Fibroblast of pulmonary artery (primary cell): ENCODE data around the gene SOSTDC1.
"Not testable (repeated sequence)": the region's sequence is repeated elsewhere in the genome, so short reads cannot be mapped to it uniquely, and the experiment has no call there.

Experiments used
- DNase-seq: peaks from one replicate; pipeline ENCODE4 v3.0.0-alpha.2; 2010; ENCODE audit warnings: low read depth
- H3K4me3 ChIP-seq: replicated peaks from 2 replicates; pipeline ENCODE4 v1.5.1; 2011; ENCODE audit warnings: low read depth, mild to moderate bottlenecking, control low read depth, low read length, moderate library complexity
- TF ChIP-seq, protein P1 (sequence below): IDR thresholded peaks from 2 replicates; pipeline ENCODE4 v1.5.1; 2011; ENCODE audit warnings: mild to moderate bottlenecking, control low read depth, low read length, inconsistent platforms; ENCODE audit errors: missing control alignments

The SOSTDC1 gene, protein sequence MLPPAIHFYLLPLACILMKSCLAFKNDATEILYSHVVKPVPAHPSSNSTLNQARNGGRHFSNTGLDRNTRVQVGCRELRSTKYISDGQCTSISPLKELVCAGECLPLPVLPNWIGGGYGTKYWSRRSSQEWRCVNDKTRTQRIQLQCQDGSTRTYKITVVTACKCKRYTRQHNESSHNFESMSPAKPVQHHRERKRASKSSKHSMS

DNA sequence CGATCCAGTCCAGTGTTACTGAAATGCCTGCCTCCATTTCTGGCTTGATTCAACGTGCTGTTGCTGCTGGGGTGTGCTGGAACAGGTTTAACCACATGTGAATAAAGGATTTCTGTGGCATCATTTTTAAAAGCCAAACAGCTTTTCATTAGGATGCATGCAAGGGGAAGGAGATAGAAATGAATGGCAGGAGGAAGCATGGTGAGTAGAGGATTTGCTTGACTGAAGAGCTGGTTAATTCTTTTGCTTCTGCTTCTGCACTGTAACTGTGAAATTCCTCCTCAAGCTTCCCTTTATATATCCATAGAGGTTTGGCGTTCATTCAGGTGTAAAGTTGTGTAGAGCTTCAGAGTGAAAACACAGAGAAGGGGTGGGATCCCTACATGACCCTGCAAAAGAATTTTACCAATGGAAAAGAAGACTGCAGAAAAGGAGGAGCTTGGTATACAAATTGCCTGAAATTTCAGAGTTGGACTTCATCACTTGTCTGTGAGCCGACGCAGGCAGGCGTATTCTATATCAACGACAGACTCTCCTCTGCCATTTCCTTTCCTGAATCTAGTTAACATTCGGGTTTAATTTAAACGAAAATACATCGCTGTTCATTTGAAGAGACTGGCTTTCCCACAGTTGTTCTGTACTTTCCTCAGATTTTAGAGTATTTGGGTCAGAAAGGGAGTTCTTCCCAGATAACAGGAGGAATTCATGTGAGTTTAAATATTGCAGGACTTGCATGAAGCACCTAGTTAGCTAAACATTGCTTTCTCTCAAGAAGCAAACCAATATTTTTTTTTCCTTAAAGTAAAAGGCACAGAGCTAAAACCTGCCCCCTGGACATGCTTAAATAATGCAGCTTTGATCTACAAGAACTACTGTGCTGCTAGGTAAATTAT lies at the start of gene SOSTDC1:
Gene SOSTDC1, minus strand, starts transcription at position 270 of the 893 bp plus-strand sequence. Its CDS starts 70 bp downstream, at position 200.
- H3K4me3 ChIP-seq = peak within 1 kb of the TSS; percentile 26
- TF ChIP-seq, protein P1, sequence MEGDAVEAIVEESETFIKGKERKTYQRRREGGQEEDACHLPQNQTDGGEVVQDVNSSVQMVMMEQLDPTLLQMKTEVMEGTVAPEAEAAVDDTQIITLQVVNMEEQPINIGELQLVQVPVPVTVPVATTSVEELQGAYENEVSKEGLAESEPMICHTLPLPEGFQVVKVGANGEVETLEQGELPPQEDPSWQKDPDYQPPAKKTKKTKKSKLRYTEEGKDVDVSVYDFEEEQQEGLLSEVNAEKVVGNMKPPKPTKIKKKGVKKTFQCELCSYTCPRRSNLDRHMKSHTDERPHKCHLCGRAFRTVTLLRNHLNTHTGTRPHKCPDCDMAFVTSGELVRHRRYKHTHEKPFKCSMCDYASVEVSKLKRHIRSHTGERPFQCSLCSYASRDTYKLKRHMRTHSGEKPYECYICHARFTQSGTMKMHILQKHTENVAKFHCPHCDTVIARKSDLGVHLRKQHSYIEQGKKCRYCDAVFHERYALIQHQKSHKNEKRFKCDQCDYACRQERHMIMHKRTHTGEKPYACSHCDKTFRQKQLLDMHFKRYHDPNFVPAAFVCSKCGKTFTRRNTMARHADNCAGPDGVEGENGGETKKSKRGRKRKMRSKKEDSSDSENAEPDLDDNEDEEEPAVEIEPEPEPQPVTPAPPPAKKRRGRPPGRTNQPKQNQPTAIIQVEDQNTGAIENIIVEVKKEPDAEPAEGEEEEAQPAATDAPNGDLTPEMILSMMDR = no peak
- peak; percentile 8 for DNase-seq

DNA sequence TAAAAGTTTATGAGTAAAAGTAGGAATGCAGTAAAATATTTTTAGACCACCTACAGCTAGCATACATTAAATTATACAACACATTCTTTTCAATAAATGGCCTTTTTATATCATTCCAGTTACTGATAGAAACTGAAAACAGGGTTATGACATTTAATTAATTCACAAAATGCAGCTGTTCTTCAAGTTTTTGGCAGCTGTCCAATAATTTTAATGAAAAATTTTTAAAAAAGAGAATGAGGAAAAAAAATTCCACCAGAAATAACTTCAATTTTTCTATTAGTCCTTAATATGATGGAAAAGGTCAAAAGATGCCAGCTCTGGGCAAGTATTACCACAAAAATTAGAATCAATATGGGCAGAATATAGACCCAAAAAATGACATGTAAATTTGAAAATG lies 49.2 kb upstream of the SOSTDC1 start:
- no peak overlapping the region for H3K4me3 ChIP-seq
- DNase-seq = no peak
- TF ChIP-seq, protein P1 = no peak

DNA sequence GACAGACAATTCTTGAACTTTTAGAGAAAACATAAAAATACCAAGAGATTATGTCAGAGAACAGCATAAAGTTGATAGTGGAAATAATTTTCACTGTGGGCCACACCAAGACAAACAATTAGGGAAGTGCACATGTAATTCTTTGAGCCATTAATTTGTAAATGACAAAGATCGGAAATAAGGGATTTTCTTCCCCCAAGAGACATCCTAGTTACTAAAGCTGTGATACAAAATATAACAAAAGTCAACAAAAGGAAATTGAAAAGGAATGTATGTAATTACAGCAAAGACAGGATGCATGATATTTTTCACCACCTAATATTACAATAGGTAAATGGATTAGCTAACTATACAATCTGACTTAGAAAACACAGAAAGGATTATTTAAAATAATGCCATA lies 48.7 kb upstream of the SOSTDC1 start:
- TF ChIP-seq, protein P1 = no peak
- H3K4me3 ChIP-seq = no peak overlapping the region
- DNase-seq = no peak

DNA sequence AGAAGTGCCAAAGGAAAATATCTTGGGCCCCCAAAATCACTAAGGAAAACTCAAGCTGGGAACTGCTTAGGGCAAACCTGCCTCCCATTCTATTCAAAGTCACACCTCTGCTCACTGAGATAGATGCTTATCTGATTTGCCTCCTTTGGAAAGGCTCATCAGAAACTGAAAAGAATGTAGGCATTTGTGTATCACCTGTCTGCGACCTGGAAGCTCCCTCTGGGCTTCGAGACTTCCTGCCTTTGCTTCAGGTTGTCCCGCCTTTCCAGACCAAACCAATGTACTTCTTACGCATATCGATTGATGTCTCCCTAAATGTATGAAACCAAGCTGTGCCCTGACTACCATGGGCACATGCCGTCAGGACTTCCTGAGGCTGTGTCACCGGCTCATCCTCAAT lies 46.6 kb upstream of the SOSTDC1 start:
- H3K4me3 ChIP-seq = no peak overlapping the region
- TF ChIP-seq, protein P1 = no peak
- no peak for DNase-seq

DNA sequence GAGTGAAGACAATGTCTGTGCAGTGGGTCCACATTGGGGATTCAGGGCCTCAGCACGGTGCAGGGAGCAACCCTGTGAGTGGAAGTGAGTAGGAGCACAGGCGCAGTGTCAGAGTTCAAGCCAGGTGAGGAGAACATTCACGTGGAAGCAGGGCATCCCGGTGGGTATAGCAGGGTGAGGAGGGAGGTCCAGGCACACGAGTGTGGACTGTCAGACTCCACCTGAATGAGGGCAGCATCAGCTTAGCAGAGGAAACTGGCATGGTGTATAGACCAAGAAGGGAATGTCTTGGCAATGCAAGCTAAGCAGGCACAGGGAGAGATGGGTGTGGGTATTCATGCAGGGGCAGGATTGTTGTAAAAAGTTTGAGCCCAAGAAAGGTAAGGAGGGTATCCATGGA lies 45.8 kb upstream of the SOSTDC1 start:
- no peak overlapping the region for H3K4me3 ChIP-seq
- TF ChIP-seq, protein P1 = no peak
- DNase-seq = no peak

DNA sequence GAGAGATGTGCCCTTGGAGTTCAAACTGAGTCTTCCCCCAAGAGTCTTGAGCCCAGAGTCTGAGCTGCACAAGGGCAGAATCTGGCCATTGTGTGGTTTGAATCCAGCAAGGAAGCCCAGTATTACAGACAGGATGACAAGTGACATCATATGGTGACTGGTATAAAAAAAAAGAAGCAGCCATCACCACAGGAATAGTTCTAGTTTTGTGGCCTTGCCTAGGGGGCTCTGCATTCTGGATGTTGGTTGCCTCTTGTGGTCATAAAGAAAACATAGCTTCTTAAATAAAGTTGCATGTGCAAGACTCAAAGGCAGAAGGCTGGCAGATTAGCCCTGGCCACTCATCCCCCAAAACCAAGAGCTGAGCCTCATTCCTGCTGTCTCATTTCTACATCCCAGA lies 44.3 kb upstream of the SOSTDC1 start:
- H3K4me3 ChIP-seq = no peak overlapping the region
- TF ChIP-seq, protein P1 = no peak
- no peak for DNase-seq

DNA sequence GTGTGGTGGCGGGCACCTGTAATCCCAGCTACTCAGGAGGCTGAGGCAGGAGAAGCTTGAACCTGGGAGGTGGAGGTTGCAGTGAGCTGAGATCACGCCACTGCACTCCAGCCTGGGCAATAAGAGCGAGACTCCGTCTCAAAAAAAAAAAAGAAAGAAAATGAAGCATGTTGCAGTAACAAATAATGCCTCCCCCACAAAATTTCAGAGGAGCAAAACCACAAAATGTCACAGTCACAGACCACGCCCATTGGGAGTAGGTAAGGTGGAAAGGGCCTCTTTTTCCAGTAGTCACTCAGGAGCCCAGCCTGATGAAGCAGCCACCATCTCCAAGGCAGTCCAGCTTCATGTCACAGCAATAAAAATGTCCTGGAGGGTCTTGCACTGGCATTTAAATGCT lies 40.9 kb upstream of the SOSTDC1 start:
- not testable (repeated sequence) for H3K4me3 ChIP-seq, DNase-seq
